GM12801 (cell line): ENCODE results near the gene PCGF1.

Source experiments
- TF ChIP-seq, protein P1 (sequence below): IDR thresholded peaks from one replicate; pipeline ENCODE4 v1.5.1; 2011; ENCODE audit warnings: control low read depth; ENCODE audit not compliant: insufficient read length; ENCODE audit errors: extremely low read depth

Gene PCGF1

DNA sequence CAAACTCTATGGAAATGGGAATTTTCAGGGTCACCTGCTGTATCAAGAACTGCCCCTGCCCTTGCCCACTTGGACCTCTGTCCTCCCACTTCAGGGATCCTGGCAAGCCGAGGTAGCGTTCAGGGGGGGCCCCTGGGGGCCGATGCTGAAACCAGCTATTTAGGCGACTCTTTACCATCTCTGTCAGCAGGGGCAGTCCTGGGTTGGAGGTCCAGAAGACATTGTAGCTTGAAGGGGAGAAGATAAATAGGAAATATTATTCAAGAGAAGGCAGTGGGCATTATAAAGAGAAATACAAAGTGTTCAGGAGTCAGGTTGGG is 44.7 kb downstream of the PCGF1 start:
- TF ChIP-seq, protein P1, sequence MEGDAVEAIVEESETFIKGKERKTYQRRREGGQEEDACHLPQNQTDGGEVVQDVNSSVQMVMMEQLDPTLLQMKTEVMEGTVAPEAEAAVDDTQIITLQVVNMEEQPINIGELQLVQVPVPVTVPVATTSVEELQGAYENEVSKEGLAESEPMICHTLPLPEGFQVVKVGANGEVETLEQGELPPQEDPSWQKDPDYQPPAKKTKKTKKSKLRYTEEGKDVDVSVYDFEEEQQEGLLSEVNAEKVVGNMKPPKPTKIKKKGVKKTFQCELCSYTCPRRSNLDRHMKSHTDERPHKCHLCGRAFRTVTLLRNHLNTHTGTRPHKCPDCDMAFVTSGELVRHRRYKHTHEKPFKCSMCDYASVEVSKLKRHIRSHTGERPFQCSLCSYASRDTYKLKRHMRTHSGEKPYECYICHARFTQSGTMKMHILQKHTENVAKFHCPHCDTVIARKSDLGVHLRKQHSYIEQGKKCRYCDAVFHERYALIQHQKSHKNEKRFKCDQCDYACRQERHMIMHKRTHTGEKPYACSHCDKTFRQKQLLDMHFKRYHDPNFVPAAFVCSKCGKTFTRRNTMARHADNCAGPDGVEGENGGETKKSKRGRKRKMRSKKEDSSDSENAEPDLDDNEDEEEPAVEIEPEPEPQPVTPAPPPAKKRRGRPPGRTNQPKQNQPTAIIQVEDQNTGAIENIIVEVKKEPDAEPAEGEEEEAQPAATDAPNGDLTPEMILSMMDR: no peak

DNA sequence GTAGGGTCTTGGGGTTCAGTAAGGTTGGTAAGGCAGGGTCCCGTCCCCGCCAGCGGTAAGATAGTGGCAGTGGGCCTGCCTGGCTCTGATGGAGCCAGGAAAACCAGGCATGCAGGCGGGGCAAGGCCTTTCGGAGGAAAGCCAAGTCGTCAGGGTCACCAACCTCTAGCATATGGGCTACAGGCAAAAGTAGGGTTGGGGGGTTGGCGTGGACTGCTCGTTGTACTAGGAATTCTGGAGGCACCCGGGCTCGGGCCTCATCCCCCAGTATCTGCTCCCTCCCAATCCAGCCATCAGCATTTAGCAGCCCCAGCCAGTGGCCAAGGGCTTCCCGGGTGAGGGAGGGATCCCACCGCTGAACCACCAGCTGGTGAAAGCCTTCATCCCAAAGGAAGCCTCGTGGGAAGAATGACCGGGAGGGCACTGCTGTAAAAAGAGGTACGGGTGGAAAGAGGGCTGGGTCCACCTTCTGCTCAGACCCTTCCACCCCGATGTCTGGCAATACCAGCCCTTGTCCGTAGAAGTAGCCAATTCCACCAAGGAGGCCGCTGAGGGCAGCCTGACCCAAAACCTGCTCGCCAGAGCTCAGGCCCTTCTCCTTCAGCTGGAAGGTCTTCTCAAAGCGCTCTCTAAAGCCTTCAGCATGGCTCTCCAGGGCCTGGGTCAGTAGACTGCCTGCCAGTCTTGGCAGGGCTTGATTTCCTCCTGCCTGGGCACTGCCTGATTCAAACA is 45.3 kb downstream of the PCGF1 start:
- TF ChIP-seq, protein P1: no peak

DNA sequence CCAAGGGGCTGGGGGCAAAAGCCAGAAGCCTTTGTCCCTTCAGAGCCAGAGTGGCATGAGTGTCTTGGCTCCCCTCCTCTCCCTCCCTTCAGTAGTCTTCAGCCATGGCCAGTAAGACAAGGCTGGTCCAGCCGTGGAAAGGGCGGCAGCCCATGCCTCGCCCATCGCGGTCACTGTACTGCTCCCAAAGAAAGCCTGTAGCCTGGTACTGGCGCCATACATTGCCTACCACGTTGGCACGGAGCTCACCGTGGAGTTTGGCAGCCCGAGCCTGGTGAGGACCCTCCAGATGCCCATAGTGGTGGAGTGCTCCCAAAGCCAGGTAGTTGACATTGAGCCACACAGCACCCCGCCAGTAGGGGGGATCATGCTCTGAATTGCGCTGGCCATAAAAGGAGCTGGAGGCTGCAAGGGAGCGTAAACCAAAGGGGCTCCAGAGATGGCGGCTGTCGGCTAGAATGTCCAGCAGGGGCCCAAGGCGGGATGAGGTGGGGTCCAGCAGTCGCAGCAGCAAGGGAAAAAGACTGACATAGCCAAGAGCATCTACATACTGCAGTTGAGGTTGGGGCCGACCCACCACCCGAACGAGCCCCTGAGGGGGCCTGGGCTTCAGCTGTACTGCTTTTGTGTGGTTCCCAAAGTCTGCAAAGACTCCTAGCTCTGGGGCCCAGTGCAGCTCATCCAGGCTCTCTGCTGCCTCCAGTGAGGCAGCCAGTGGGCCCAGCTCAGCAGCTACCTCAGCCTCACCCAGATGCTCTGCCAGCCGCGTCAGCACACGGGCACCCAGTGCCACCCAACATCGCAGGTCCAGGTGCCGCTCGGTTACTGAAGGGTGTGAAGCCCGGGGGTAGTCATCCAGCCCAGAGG is 46.1 kb downstream of the PCGF1 start:
- TF ChIP-seq, protein P1: no peak

DNA sequence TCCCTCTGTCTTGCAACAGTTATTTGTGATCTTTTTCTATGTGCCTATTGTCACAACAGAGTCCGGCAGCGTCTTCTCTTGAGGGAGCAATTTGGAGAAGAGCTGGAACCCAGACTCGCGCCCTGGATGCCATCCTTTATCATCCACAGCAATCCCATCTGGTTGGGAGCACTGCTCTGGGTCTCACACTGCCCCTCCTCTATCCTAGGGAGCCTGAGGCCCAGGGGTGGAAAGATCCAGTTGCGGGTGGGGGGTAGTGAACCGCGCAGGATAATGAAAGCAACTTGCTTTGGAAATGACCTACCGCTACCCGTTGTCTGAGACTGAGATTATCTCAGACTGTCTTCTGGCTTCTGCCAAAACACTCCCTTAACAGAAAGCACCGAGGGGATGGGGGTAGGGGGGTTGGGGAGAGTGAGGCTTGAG is 48.5 kb downstream of the PCGF1 start:
- TF ChIP-seq, protein P1: no peak

DNA sequence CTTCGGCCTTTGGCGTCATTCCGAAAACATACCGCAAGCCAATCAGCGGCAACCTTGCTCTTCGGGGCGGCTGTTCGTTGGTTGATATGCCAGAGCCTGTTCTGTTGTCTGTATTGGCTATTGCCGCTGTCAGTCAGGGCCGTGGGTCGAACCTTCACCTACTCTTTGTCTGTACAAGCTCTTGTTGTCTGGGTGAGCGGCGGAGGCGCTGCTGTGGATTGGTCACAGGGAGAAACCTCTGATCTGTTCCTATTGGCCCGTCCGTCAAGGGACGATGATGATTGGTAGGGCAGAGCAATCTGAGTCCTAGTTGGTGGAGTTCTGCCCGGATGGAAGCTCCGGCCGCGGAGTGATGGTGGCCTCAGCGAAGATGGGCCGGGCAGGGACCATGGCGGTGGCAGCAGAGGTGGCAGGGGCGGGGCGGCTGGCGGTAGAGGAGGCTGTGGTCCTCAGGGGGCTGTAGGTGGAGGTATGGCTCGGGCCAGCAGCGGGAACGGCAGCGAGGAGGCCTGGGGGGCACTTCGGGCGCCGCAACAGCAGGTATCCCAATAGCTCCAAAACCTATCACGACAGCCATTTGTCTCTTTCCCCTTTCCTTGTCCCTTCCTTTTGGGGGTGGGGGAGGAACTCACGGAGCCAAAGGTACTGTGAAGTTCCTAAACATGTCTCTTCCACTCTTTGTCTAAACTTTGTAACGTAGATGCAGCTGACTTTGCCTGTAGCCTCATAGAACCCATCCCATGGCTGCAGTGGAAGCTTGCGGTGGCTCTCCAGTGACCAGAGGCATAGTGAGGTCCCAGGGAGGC is 49.2 kb downstream of the PCGF1 start, which contains the start of gene WBP1:
Gene WBP1, plus strand, starts transcription at position 307 of the 806 bp plus-strand sequence. Its CDS starts 165 bp downstream, at position 472.
- TF ChIP-seq, protein P1: no peak

DNA sequence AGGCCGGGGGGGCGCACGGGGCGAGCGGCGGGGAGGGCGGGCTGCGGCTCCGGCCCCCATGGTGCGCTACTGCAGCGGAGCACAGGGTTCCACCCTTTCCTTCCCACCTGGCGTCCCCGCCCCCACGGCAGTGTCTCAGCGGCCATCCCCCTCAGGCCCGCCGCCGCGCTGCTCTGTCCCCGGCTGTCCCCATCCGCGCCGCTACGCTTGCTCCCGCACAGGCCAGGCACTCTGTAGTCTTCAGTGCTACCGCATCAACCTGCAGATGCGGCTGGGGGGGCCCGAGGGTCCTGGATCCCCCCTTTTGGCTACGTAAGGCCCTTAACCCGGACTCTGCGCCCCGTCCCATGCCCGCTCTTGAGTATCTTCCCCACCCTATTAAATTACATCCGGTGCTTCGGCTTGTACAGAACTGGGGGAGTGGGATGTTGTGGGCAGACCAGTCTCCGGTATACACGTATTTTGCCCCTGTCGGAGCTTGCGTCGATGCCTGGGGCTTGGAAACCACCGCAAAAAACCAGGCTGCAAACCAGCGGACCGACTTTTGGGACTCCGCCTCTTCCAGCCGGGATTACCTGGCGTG is 49.9 kb downstream of the PCGF1 start:
- TF ChIP-seq, protein P1: no peak

DNA sequence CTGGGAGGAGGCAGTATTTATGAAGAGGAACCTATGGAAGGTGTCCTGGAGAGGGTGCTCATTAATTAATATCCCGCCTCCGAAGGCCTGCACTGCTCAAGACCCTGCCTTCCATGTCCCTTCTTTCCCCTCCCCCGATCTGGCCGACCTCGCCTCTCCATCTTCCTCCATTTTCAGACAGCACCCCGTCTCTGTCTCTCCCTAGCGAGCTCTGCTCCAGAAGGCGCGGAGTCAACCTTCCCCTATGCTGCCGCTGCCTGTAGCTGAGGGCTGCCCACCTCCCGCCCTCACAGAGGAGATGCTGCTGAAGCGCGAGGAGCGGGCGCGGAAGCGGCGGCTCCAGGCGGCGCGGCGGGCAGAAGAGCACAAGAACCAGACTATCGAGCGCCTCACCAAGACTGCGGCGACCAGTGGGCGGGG is 50.4 kb downstream of the PCGF1 start:
- TF ChIP-seq, protein P1: no peak
